ENCODE data around the gene GGA1. TPM values are rescaled to one million over a fixed set of nuclear protein-coding genes. Genes with fewer than 3 reads are reported as not detected.

The GGA1 gene
- total RNA-seq, 1 donor from 2014 or later: 27.5 TPM

DNA sequence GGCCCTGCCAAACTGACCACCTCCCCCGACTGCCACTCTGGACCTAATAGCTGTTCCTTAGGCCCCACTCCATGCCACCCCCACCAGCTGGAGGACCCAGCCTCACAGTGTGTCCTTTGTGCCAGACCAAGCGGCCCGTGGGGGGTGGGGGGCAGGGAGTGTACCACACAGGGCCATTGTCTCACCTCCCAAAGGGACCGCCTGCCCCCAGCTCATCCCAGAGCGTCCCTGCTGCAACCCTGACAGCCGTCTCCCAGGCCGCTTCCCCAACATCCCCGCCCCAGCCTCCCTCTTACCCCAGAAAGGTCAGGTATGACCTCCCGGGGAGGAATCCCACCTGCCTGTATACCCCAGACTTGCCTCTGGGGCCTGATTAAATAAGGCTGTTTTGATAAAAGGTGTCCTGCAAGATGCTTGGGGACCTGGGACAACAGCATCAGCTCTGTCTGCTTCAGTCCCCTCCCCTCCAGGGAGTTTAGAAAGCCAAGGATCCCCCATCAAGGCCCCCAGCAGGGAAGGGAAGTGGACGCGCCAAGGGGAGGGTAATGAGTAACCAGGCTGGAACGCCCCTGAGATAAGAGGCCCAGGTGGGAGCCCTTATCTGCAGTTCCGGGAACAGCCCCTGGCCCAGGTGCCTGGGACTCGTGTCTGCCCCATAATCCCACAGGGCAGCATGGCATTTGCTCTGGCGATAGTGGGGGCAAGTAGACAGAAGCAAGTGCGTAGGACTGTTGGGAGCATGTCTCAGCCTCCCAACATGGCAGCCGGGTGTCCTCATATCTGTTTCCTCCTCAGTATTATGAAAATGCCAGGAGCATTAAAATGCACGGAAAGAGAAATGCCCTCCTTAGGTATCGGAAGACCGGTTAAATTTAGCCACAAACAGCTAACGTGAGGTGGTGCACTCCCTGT is 39.4 kb upstream of the GGA1 start:
- Histone ChIP-seq H3K27me3 (ENCODE audit: low read depth) (no peaks in the 10 kb centered on the region), H3K4me1 (peaks cover 67% of the 10 kb centered on the region), H3K4me3 (no peak overlapping the region), H3K9me3 (replicated peaks) (no peaks in the 10 kb centered on the region), H3K27ac (replicated peaks) (peak overlapping the region; percentile 29), H3K36me3 (peaks cover 25% of the 10 kb centered on the region)
- intact Hi-C loops (cut with micrococcal nuclease): no loop called here
- TF ChIP-seq, protein P1, sequence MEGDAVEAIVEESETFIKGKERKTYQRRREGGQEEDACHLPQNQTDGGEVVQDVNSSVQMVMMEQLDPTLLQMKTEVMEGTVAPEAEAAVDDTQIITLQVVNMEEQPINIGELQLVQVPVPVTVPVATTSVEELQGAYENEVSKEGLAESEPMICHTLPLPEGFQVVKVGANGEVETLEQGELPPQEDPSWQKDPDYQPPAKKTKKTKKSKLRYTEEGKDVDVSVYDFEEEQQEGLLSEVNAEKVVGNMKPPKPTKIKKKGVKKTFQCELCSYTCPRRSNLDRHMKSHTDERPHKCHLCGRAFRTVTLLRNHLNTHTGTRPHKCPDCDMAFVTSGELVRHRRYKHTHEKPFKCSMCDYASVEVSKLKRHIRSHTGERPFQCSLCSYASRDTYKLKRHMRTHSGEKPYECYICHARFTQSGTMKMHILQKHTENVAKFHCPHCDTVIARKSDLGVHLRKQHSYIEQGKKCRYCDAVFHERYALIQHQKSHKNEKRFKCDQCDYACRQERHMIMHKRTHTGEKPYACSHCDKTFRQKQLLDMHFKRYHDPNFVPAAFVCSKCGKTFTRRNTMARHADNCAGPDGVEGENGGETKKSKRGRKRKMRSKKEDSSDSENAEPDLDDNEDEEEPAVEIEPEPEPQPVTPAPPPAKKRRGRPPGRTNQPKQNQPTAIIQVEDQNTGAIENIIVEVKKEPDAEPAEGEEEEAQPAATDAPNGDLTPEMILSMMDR (IDR thresholded peaks at IDR 0.05; ENCODE audit: borderline replicate concordance): no peak
- DNase-seq: no peak

DNA sequence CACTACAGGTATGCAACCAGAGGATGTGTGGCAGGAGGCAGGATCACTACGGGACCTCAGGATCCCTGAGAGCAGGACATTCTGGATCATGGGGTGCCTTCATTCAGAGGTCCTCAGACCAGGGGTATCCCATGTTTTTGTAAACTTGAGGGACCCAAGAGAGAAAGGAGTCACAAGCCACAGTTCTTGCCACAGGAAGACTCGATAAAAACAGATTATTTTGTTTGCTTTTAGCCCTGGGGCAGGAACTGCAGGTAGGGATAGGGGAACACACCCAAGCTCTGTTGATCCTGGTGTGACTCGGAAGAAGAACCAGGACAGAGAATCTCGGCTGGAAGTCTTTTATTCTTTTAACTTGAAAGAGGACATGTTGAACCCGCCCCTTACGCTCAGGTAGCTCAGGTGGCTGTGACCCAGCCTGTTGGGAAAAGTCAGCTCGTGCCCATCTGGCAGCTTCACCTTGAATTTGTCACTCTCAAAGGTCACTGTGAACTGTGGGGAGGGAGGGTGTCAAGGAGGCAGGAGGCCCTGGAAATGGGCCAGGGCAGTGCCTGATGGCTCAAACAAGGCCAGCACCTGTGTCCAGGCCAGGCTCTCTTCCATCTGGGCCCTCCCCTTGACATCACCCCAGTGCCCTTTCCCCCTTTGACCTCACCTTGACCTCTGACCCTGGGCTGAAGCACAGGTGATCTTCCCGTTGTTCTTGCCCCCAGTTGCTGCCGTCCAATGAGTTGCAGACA is 38.5 kb upstream of the GGA1 start:
- H3K4me3 ChIP-seq: no peak overlapping the region
- no peak for DNase-seq
- peak overlapping the region; percentile 29 for H3K27ac ChIP-seq (replicated peaks)
- H3K36me3 ChIP-seq: peaks cover 25% of the 10 kb centered on the region
- no peaks in the 10 kb centered on the region for H3K9me3 ChIP-seq (replicated peaks)
- no peaks in the 10 kb centered on the region for H3K27me3 ChIP-seq (ENCODE audit: low read depth)
- peaks cover 59% of the 10 kb centered on the region for H3K4me1 ChIP-seq
- intact Hi-C loops (cut with micrococcal nuclease): no loop called here
- TF ChIP-seq, protein P1 (IDR thresholded peaks at IDR 0.05; ENCODE audit: borderline replicate concordance): no peak

DNA sequence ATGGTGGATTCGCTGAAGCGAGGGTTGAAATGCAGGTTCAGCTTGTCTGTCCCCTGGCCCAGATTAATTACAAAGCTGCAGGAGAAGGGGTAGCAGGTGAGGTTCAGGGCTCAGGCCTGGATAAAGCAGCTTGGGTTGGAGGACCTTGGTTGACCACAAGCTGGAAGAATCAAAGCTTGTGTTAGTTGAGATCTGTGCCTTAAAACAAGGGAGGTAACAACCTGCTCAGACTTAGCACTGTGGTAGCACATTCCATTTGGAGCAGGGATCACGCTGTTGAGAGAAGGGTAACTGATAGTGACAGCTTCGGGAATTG is 38.0 kb upstream of the GGA1 start:
- peaks cover 54% of the 10 kb centered on the region for H3K4me1 ChIP-seq

DNA sequence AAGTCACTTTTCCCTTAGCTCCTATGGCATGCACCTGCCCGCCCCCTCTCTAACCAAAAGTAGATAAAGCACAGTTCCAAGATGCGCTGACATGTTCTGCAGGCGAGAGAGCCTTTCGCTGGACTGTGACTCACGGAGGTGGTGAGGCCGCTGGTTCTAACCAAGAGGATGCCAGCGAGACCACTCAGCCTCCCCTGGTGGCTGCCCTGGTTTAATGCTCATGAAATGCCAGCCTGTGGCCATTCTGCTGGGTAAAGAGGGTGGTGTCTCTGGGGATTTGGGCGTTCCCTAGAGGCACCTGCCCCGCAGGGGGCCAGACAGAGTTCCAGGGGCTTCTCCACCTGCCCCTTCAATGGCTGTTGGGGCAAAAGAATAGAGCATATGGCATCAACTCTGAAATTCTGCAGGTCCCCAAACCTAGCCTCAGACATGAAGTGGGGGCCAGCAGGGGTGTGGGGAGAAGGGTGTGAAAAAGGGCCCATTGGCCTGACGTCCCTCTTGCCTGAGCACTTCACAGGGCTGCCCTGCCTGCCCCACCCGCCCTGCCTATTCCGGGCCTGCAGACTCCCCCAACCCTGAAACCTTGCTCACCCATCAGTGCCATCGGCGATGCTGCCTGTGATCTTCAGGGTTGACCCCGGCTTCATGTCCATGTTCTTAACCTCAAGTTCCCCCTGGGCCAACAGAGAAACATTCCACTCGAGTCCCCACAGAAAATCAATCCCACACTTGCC is 37.2 kb upstream of the GGA1 start:
- no peak overlapping the region for H3K4me3 ChIP-seq
- peaks cover 16% of the 10 kb centered on the region for H3K36me3 ChIP-seq
- intact Hi-C loops (cut with micrococcal nuclease): no loop called here
- no peak overlapping the region for H3K27ac ChIP-seq (replicated peaks)
- no peaks in the 10 kb centered on the region for H3K27me3 ChIP-seq (ENCODE audit: low read depth)
- TF ChIP-seq, protein P1 (IDR thresholded peaks at IDR 0.05; ENCODE audit: borderline replicate concordance): no peak
- no peak for DNase-seq
- H3K4me1 ChIP-seq: peaks cover 45% of the 10 kb centered on the region
- H3K9me3 ChIP-seq (replicated peaks): no peaks in the 10 kb centered on the region

More for the DNA sequence above, 38.0 kb upstream of the GGA1 start:
- H3K9me3 ChIP-seq (replicated peaks): no peaks in the 10 kb centered on the region
- H3K27me3 ChIP-seq (ENCODE audit: low read depth): no peaks in the 10 kb centered on the region
- DNase-seq: no peak
- intact Hi-C loops (cut with micrococcal nuclease): no loop called here
- TF ChIP-seq, protein P1 (IDR thresholded peaks at IDR 0.05; ENCODE audit: borderline replicate concordance): no peak
- no peak overlapping the region for H3K27ac ChIP-seq (replicated peaks)
- no peak overlapping the region for H3K4me3 ChIP-seq
- H3K36me3 ChIP-seq: peaks cover 24% of the 10 kb centered on the region

DNA sequence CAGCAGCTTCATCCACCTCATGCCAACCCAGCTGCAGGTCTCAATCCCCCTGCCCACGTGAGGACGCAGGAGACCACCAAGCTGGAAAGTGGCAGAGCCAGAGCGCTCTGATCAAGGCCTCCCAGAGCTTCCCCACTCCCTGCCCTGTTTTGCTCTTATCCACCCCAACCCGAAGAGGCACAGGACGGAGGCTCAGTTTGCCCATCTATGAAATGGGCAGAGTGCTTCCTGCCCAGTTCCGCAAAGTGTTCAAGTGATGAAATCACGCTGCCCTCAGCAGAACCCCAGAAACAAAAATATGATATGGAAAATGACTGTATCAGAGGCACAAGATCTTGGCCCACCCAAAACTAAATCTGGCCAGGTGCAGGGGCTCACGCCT is 36.7 kb upstream of the GGA1 start:
- peaks cover 10% of the 10 kb centered on the region for H3K36me3 ChIP-seq
- no peak overlapping the region for H3K4me3 ChIP-seq
- peaks cover 40% of the 10 kb centered on the region for H3K4me1 ChIP-seq
- DNase-seq: no peak
- intact Hi-C loops (cut with micrococcal nuclease): no loop called here
- TF ChIP-seq, protein P1 (IDR thresholded peaks at IDR 0.05; ENCODE audit: borderline replicate concordance): no peak
- no peak overlapping the region for H3K27ac ChIP-seq (replicated peaks)
- no peaks in the 10 kb centered on the region for H3K9me3 ChIP-seq (replicated peaks)
- no peaks in the 10 kb centered on the region for H3K27me3 ChIP-seq (ENCODE audit: low read depth)
